ELF-1 (cell line): ENCODE results near the gene TFF2.

Experiments
- DNase-seq: peaks from one replicate; pipeline ENCODE4 v3.0.0-alpha.2; 2016; ENCODE audit warnings: low read depth, low spot score

Gene TFF2

GRCh38 chr21:42305707-42306147 is 45.1 kb downstream of the TFF2 start:
- DNase-seq = no peak

GRCh38 chr21:42304556-42305454 is 46.0 kb downstream of the TFF2 start:
- DNase-seq = no peak

- no peak for DNase-seq
These were observed 47.4 kb downstream of the TFF2 start for GRCh38 chr21:42303443-42303842.

GRCh38 chr21:42302794-42303193 is 48.0 kb downstream of the TFF2 start:
- DNase-seq = no peak

GRCh38 chr21:42302076-42302650 is 48.6 kb downstream of the TFF2 start:
- DNase-seq = no peak

- DNase-seq = no peak
These were observed 49.3 kb downstream of the TFF2 start for GRCh38 chr21:42301371-42302075.

GRCh38 chr21:42300956-42301355 is 49.8 kb downstream of the TFF2 start:
- no peak for DNase-seq

- DNase-seq = no peak
These were observed 50.7 kb downstream of the TFF2 start for GRCh38 chr21:42300045-42300583.

- DNase-seq = no peak
These were observed 51.3 kb downstream of the TFF2 start for GRCh38 chr21:42299324-42300044.

GRCh38 chr21:42298657-42299056 is 52.1 kb downstream of the TFF2 start:
- DNase-seq = no peak

GRCh38 chr21:42298237-42298636 is 52.6 kb downstream of the TFF2 start:
- peak; percentile 58 for DNase-seq

- DNase-seq = no peak
These were observed 53.4 kb downstream of the TFF2 start for GRCh38 chr21:42297377-42297776.

- no peak for DNase-seq
These were observed 54.3 kb downstream of the TFF2 start for GRCh38 chr21:42296501-42296900.
